ENCODE results near the gene CEP192.

The CEP192 gene

DNA sequence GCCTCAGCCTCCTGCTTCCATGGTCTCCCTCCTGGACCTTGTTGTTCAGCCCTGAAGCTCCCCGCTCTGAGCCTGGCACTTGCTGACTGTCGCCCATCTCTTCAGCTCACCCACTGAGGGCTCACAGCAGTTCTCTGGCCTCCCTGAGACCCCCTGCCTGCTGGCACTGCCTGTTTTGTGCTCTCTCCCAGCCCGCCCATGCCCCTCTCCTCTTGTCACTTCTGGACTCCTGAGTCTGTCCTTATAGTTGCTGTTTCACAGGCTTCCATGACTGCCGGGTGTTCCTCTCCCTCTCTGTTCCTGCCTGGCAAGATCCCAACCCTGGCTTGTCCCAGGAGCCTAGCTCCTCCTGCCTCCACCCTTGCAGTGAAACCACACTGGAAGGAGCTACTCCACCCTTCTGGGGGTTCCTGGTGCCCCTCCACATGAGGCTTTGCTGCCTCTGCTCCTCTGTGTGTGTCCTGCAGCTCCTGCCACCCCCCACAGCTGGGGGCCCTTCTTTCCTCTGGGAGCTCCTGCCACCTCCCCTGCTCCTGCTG is 110.6 kb downstream of the CEP192 start:
- no peak for DNase-seq

DNA sequence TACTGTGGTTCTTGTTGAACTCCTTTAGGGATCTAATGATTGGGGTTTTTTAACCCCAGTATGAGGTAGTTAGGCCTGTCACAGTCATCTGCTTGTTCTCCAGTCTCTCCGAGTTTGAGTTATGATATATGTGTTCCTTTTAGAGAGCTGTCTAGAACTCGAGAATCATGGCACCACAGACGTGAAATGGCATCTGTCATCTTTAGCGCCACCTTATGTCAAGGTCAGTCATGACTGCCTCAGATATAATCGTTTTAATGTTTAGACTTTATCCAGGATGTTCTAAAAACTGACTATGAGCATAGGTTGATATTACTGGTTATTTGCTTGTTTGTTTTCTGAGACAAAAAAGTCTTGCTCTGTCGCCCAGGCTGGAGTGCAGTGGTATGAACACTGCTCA is 112.2 kb downstream of the CEP192 start:
- no peak for DNase-seq

DNA sequence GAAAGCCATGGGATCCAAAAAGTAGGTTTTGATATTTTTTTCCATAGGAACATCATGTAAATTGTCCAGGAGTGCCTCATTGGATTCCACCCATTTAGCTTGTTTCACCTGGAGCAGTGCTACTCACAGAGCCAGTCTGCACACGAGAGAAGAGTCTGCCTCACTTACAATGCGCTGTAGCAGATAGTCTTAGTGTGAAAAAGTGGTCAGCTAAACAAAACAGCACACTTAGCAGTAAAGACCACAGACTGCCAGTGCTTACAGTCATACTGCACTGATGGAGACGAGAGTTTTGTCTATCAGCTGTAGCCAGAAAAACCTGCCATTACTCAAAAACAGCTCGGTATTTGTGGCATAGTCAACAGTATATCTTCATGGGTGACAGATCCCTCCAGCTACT is 113.9 kb downstream of the CEP192 start:
- no peak for DNase-seq

DNA sequence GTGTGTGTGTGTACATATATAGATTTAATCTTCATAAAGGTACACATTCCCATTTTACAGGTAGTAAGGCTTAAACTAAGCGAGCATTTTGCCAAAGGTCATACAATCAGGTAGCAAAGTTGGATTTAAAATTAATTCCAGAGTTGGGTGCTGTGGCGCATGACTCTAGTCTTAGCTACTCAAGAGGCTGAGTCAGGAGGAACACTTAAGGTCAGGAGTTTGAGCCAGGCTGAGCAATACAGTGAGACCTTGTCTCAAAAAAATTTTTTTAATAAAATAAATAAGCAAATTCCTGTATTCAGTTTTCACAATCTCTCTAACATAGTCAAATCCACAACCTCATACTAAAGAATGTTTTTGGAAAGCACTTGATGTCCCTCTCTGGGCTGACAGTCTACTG is 115.9 kb downstream of the CEP192 start:
- DNase-seq, result no peak

DNA sequence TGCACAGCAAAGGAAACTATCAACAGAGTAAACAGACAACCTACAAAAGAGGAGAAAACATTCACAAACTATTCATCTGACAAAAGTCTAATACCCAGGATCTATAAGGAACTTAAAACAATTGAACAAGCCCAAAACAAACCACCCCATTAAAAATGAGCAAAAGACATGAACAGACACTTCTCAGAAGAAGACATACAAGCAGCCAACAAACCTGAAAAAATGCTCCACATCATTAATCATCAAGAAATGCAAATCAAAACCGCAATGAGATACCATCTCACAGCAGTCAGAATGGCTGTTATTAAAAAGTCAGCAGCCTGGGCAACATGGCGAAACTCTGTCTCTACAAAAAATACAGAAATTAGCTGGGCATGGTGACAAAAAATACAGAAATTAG is 117.2 kb downstream of the CEP192 start:
- no peak for DNase-seq

DNA sequence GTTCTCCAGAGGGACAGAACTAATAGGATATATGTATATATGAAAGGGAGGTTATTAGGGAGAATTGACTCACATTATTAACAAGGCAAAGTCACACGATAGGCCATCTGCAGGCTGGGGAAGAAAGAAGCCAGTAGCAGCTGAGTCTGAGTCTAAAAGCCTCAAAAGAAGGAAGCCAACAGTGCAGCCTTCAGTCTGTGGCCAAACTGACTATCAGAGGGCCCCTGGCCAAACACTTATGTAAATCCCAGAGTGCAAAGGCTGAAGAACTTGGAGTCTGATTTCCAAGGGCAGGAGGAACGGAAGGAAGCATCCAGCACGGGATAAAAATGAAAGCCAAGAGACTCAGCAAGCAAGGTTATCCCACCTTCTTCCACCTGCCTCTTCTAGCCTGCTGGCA is 119.4 kb downstream of the CEP192 start:
- DNase-seq, result no peak

DNA sequence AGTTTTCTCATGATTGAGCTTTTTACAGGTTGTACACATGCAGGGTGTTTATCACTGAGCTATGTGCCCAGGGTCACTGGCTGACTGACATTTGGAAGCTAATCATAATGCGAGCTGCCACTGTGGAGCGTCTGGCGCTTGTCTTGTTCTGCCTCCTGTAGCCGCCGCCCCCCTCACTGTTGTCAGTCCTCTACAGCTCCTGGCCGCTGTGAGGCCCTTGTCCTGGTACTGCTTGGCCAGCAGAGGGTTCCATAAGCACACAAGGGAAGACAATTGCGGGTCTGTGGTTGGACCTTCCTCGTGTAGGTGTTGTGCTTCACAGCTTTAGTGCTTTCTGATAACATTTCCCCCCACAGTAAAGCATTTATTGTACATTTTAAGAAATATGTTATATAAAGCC is 121.8 kb downstream of the CEP192 start:
- DNase-seq, result no peak

DNA sequence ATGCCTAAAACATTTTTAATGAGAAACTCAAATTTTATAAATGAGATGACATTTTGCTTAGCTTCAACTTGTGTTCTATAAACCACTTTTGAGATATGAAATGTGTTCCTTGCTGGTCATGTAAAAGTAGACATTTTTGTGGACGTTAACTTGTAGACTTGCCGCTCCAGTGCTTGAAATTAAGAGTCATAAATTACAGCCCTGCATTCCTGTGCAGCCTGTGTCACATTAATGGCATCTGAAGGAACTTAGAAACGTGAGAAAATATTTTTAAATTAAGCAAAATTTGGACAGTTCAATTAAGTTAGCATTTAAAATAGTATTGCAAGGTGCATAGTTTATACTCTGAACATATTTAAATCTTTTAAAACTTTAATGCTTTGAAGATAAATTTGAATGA is 129.1 kb downstream of the CEP192 start:
- no peak for DNase-seq

DNA sequence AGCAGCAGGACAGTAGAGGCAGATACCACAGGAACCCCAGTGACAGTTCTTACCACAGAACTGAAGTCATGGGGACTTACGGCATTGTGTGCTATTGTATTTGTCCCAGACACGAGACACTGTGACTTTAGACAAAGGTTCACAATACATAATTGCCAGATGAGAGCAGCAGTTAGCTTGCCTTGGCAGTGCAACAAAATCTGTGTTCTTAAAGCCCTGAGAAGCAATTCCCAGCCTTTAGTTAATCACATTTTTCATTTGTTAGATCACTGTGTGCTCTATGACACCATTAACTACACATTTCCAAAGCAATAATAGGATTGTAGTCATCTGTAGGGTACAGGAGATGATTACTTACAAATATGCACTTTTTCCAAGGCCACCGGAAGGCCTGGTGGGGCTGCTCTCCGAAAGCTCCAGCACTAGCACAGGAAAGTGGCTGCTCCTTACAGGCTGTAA is 129.8 kb downstream of the CEP192 start:
- DNase-seq, result no peak

DNA sequence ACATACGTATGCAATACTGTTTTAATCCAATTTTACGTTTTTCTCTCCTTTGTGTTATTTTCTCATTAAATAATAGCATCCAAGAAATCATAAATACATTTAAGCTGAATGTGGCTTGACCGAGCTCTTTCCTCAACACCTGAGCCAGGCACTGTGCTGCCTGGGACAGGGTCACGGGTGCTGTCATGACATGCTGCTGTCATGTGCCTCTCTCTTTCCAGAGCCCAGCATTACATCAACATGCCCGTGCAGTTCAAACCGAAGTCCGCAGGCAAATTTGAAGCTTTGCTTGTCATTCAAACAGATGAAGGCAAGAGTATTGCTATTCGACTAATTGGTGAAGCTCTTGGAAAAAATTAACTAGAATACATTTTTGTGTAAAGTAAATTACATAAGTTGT is 133.2 kb downstream of the CEP192 start:
- no peak for DNase-seq

DNA sequence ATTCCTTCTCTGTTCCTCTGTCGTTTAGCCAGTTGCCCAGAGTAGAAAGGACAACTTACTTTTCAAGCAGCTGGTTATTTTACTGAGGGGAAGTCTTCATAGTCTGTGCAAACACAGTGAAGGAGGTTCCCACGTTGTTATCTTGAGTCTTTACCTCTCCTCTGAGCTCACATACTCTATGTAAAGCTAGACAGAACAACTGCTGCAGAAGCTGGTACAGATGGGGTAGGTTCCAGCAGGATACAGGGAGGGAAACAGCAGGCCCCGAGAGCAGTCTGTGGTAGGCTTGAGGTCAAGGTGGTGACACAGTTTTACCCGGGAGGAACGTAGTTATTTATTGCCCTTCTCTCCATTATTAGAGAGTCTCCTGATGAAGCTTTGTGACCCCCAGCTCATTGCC is 134.0 kb downstream of the CEP192 start:
- DNase-seq, result no peak

DNA sequence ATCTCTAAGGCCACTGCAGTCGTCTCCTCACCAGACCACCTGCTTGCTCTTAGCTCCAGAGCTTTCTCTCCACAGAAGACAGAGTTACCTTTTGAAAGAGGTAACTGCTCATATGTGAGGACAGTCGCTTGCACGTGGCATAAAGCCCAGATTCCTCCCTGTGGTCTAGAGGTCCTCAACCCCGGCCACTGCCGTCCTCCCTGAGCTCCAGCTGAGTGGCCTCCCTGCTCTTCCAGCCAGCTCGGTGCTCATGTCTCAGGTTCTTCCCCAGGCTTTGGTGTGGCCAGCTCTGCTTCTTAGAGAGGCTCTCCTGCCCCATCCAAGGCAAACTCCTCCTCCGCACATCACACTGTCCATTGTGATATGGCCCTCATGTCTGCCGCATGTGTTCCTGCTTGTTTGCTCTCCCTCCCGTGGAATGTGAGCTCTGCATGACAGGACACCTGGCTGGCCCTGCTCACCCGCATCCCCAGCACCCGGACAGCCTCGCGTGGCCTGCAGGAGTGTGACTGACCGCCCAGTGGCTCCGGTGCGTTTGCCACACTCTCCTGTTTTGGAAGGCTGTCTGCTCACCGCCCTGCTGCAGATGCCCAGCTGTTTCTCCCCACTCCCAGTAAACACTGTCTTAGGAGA is 135.9 kb downstream of the CEP192 start:
- no peak for DNase-seq

DNA sequence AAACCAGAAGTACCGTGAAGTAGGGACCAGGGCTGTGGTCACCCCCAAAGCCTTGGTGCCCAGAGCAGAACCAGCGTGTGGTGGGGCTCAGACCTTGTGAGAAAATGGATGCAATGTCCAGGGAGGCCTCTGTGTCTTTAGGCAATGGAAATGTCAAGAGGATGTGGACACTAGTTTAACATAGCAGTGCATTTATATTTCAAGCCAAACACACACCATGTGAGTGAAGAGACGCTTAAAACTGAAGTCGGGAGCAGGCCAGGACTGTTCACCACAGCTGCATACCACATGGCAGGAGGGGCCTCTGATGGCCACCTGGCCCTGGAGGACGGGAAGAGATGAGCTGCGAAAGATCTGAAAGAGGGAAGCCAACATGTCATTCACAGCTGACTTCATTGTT is 140.1 kb downstream of the CEP192 start:
- no peak for DNase-seq

DNA sequence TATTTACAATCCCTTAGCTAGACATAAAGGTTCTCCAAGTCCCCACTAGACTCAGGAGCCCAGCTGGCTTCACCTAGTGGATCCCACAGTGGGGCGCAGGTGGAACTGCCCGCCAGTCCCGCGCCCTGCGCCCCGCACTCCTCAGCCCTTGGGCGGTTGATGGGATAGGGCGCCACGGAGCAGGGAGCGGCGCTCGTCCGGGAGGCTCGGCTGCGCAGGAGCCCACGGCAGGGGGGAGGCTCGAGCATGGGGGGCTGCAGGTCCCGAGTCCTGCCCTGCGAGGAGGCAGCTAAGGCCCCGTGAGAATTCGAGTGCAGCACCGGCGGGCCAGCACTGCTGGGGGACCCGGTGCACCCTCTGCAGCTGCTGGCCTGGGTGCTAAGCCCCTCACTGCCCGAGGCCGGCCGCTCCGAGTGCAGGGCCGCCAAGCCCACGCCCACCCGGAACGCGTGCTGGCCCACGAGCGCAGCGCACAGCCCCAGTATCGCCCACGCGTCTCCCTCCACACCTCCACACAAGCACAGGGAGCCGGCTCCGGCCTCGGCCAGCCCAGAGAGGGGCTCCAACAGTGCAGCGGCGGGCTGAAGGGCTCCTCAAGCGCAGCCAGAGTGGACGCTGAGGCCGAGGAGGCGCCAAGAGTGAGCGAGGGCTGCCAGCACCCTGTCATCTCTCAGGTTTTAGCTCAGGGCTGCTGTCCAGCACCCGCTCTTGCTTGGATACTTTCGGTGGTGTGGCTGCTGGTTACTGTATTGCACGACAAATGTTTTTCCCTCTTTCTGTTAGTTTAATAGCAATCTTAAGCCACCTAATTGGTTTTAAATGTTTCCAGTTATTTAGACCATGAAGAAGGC is 143.6 kb downstream of the CEP192 start:
- no peak for DNase-seq

DNA sequence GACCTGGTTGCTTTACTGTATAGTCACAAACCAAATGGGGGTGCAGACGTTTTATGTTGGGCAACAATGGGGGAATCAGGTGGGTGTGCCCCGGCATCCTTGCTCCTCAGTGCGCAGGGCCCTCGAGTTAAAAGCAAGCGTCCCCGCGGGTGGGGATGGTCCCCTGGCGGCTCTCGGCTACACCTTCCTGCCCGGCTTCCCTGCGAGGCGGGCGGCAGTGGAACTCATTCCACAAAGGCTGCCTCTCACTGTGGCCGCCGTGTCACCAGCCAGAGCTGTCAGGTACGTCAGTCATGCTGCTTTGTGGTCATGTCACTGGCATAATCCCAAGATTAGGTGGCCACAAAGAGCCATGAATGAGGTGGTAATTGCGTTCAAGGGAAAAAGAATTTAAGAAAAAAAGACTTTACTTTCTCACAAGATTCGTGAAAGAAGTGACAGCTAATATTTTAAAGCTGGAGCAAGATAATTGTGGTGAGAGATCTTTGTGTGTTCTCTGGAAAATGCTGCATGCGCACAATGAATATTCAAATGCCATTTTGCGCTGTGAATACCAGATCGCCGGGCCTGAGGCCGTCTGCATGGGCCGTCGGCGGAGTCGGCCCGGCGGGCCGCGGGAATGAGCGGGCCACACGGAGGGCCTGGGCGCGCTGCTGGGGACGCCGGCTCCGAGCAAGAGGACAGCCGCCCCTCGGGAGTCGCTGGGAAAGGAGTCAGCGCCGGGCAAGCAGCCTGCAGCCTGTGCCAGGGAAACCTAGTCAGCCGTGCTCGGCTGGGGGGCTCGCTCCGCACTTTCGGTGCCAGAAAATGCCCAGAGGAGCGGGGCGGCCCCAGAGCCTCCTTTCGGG is 145.1 kb downstream of the CEP192 start:
- peak; percentile 13 for DNase-seq

DNA sequence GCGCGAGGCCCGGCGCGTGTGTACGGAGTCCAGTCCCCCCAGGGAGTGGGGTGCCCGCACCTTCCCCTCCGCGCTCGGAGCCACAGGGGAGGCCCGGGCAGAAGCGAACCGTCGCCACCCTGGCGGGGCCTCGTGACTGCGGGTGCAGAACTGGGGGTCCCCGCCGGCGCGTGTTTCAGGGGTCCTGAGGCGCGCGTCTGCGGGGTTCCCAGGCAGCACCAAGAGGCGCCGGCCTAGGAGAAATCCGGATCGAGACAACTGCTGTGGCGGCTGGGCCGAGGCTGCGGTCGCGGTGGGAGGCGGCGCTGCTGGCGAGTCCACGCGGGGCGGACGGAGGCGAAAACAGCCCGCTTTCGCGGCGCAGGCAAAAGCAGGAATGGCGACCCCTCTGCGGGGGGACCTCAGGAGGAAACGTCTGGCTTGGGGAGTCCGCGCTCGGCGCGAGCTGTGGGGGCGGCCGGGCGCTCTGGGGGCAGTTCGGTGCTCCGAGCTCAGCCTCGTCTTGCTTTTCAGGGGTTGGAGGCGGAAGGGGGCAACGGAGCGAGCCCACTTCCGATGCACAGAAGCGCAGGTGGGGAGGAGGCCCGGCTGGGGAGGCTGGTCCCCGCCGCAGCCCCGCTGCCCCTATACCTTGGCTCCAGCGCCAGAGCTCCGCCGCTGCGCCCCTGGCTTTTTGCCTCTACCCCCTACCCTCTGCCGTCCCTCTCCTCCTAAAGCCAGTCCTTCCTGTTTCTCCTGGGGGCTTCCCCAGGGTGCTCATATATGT is 145.9 kb downstream of the CEP192 start:
- DNase-seq, result peak; percentile 9

DNA sequence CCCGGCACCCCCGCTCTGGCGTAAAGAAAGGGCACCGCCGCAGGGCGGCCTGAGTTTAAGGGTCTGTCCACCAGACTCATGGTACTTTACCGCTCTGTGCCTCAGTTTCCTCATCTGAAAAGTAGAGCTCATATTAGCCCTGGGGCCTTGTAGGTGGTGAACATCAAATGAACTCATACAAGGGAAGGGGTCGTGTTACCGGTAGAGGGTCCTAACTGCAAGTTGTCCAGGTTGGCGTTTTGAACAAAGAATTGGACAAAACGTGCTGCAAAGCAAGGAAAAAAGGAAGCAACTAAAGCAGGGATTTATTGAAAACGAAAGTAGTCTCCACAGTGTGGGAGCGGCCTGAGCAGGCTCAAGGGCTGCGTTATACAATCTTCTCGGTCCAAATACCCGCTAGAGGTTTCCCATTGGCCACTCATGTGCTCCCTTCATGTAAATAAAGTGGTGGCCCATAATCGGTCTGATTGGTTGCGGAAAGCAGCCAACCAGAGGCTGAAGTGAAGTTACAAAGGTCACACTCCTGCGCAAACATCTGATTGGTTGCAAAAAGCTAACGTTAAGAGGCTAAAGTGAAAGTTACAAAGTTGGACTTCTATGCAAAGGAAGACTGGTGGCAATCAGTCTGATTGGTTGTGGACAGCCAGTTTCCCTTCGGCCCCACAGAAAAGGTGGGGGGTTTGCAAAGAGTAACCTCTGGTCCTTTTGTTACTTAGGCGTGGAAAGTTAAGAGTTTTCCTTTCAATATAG is 146.7 kb downstream of the CEP192 start:
- peak; percentile 56 for DNase-seq

DNA sequence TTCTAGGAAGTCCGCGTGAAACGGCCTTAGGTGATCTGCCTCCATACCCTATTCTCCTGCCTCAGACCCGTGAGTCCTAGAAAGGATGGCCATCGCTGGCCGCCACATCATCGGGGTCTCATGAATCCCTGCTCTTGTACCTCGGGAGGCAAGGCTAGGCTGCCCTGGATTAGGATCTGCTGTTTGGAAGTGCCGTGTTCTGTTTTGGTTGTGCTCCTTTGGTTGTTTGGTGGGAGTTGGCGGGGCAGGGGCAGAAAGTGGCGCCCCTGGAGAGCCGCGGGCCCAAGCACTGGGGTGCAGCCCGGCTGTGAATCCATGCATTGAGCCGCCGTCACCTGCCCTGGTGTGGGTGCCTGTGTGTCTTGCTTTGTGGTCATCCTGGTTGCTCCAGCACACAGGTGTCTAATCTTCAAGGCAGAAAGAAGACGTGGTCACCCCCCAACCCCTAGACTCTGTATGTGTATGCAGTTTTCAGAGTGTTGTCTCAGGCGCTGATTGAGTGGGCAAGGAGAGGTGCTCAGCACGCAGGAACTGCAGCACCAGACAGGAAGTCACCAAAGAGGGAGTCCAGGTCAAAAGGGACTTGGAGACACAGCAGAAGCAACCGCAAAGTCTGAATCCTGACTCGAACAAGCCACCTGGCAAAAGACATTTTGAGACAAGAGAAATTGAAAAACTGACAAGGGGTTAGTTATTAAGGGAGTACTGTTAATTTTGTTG is 147.4 kb downstream of the CEP192 start:
- DNase-seq, result no peak

DNA sequence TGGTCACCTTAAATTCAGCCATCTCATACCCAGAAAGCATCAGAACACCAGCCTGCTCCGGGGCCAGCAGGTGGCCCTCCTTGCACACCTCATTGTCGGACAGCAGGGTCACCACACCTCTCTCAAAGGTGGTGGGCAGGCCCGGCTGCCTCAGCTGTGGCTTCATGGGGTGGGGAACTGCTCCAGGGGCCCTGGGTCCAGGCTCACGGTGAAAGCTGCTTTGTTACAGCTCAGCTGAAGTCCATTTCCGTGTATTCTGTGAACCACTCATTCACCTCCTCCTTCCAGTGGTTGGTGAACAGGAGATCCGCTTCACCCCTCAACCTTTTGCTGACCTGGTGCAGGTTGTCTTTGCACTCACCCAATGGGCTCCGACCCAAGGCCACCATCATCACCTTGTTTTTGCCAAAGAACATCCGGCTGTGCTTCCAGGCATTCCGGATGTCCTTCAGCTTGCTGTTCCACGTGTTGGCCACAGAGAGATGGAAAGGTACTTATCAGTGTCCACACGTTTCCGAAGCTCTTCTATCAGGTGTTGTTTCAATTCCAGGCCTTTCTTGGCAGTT is 148.8 kb downstream of the CEP192 start:
- DNase-seq, result no peak

DNA sequence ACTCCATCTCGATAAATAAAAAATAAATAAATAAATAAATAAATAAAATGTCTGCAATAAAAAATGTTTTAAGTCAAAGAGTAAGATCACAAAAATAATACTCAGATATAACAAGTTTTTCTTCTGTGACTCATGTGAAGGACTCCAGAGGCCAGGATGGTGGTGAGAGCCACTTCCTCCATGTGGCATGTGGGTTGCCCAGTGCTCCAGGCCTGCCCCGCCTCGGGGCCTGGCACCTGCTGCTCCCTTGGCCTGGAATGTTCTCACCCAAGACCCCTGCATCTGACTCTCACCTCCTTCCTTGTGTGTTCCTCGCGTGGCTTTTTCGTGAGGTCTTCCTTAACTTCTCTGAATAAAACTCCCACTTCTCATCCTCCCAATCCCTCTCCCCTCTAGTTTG is 150.0 kb downstream of the CEP192 start:
- DNase-seq, result no peak
